GM18858 (cell line): ENCODE results near the gene DISC1.
"Not testable (repeated sequence)": the region's sequence is repeated elsewhere in the genome, so short reads cannot be mapped to it uniquely, and the experiment has no call there.

Experiments used
- ATAC-seq: cut with Tn5 transposase; IDR thresholded peaks from one replicate; pipeline ENCODE4 v1.9.1; 2021; ENCODE audit not compliant: unreplicated experiment

Gene DISC1

DNA sequence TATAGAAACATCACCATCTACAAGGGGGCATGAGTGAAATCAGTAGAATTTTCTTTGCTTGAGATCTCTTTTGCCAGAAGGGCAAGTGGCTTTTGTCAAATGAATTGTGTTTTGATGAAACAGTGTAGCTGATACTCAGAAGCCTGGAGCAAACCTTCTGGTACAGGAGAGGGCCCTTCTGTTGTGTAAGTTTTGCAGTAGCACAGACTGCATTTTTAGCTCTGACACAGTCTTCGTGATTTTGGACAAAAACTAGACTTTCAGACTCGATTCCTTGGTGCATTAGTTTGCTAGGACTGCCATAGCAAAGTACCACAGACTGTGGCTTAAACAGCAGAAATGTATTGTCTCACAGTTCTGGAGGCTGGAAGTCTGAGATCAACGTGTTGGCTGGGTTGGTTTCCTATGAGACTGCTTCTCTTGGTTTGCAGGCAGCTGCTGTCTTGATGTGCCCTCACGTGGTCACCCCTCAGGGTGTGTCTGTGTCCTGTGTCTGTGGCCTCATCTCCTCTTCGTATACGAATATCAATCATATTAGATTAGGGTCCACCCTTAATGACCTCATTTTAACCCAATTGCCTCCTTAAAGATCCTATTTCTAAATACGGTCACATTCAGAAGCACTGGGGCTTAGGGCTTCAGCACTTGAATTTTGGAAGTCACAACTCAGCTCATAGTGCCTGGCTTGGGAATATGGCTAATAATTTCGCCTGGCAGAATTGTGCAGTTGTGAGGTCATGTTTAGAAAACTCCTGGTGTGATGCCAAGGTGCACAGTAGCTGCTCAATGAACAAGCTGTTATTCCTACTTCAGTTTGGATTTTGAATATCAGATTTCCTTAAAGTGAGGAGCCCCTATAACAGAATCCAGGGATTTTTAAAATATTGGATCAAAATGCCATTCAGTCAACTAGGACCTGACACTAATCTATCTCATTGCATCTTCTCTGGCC is 21.2 kb upstream of the DISC1 start:
- ATAC-seq, result no peak

DNA sequence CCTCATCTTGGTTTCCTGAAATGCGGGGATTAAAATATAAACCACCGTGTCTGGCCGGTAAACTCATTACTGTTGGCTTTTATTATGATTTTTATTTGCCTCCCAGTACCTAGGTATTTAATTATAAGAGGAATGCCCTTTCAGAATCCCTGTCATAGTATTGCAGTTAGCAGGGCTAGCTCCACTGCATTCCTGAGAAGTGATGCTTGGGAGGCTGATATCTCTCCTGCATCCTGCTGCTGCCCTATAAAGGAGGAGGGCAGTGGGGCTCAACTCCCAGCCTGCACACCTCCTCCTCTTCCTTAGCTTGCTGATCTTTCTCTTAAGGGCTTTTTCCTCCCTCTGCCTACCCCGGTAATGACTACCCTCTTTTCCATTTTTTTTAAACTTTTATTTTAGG is 19.9 kb upstream of the DISC1 start:
- no peak for ATAC-seq

GRCh38 chr1:231610388-231610787 is 16.2 kb upstream of the DISC1 start:
- no peak for ATAC-seq

DNA sequence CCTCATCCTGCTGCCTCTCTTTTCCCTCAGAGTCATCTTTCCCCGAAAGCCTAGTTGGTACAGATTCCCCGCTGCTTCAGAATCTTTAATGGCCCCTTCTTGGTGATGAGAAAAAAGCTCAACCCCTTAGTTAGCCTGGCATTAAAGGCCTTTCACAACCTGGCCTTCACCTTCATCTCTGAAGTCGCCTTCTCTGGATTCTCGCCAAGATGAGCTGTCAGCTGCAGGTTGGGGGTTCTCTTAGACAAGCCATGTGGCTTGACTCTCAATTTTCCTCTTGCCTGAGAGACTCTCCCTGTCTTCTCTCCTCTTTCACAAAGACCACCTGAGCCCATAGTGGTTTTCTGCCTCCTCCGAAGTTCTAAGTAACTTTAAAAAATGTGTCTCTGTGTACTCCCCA is 15.5 kb upstream of the DISC1 start:
- no peak for ATAC-seq

GRCh38 chr1:231611851-231612250 is 14.7 kb upstream of the DISC1 start:
- no peak for ATAC-seq

DNA sequence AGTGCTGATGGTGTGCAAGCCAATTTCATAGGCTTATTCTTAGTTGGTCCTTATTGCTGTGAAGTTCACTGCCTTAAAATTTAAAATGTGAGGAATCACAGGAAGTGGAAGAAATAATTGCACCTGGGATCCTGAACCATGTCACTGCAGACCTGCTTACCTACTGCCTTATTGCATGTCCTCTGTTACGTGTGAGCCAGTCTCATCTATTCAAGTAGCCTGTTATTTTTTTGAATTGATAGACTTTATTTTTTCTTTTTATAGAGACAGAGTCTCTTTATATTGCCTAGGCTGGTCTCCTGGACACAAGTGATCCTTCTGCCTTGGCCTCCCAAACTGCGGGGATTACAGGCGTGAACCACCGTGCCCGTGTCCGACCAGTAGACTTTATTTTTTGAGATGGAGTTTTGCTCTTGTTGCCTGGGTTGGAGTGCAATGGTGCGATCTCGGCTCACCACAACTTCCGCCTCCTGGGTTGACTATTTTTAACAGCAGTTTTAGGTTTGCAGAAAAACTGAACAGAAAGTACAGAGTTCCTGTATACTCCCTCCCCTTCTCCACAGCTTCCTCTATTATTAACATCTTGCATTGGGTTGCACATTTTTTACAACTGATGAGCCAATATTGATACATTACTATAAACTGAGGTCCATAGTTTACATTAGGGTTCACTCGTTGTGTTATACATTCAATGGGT is 14.0 kb upstream of the DISC1 start:
- ATAC-seq, result peak; percentile 97

- ATAC-seq, result no peak
Observed at GRCh38 chr1:231613419-231614349, 12.9 kb upstream of the DISC1 start.

DNA sequence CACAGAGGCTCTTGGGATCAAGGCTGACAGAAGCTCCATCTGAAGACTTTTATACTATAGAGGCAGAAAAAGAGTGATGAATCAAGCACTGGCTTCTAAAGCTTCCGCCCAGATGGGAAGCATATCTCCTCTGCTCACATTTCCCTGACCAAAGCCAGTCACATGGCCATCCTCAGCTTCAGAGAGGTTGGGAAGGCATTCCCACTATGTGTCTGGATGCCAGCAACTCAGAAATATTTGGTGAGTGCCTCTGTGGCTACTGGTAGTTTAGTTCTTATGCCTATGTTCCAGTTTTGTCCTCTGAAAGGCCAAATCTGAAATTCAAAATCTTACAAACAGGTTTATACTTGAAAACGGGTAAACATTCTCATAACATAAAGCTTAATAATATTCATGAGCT is 9.9 kb upstream of the DISC1 start:
- ATAC-seq, result no peak

DNA sequence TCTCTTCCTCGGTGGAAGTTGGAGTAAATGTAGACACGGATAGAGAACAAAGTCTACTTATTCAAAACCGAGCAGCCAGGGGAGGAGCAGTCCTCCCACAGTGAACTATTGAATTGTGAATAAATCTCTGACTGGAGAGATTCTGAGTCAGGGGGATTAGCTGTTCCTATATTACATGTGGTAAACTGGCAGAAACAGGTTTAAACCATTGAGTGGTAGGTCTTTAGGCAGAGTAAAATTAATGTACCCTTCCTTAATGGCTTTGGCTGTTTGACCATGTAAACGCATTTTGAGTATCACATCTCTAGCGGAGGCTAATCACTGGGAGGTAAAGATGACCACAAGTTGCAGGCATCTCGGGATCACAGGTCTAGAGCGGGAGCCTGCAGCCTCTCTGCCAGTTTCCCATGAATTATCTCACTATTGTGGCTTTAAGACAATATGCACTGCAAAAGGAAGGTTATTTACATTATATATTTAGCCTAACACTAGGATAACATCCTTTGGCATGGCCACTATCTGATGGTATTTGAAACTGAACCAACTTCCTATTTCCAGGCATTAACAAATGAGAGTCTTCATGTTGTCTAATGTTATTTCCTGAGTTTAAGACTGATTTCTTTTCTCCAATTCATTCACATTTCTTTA is 7.9 kb upstream of the DISC1 start:
- ATAC-seq, result no peak

GRCh38 chr1:231619257-231619634 is 7.3 kb upstream of the DISC1 start:
- no peak for ATAC-seq

- not testable (repeated sequence) for ATAC-seq
Observed at GRCh38 chr1:231625042-231625441, 1.5 kb upstream of the DISC1 start.

GRCh38 chr1:231625975-231626534 is 535 bp upstream of the DISC1 start:
- no peak for ATAC-seq

- ATAC-seq, result peak; percentile 36
Observed at GRCh38 chr1:231626951-231627614, 493 bp downstream of the DISC1 start.

GRCh38 chr1:231628207-231628876 is 1.8 kb downstream of the DISC1 start:
- ATAC-seq, result no peak

DNA sequence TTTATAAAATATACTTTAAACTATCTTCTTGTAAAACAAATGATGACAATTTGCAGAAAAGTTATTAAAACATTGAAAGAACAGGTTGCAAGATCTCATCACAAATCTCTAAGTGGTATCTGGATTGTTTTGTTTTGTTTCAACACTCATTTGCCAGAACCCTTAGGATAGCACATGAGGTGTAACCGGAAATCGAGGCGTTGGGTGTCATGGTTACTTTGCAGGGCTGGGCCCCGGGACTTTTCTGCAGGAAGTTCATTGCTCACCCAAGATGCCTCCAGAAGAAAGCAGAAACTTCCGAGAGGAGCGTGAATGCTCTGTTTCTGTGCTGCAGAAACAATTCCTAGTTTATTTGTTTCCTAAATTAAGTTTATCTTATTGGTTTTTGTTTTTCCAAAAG is 2.5 kb downstream of the DISC1 start:
- no peak for ATAC-seq

DNA sequence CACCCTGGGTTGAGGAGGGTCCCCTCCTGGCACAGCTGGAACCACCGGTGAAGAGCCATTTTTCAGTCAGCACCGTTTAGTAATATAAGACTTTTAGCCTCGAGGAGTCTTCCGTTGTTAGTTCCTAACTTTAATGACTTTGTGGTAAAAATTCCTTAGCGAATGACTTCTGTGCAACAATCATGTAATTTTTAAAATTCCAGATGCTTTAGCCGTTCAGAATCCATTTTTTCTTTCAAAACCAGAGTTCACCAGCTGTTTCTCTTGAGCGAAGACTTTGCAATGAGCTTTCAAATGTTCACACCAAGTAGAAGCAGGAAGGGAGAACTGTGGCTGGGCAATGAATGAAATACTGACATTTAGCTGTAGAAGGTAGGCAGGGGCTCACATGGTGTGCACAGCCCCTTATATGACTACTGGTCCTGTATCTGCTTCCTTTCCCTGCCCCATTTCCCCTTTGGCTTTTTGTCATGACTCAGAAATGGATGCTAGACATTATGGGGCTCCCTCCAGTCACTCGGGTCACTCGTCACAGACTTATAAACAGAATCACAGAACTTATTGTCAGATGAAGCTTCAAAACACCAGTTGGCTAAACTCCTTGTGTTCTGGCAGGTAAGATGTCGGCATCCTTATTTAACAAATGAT is 4.1 kb downstream of the DISC1 start:
- ATAC-seq, result no peak

GRCh38 chr1:231631717-231632116 is 5.1 kb downstream of the DISC1 start:
- ATAC-seq, result no peak

DNA sequence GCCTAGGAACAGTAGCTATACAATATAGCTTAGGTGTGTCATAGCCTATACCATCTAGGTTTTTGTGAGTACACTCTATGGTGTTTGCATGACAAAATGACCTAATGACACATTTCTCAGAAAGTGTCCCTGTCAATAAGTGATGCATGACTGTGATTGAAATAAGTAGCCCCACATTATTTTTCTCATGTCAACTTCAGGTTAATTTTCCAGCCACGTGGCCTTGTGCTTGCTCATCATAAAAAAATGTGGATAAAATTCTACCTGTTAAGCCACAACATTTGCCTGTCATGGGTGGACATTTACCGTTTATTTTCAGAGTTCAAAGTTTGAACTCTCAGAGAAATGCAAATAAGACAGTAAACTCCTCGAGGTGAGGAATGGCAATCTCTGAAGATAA is 5.5 kb downstream of the DISC1 start:
- no peak for ATAC-seq
